Thyroid gland (tissue), 4 donors: ENCODE data around the gene NKX2-4.

Source experiments
- POLR2A ChIP-seq, 2 donors: fragments of 450-650 bp; IDR thresholded peaks; one replicate each; pipeline ENCODE4 v1.6.1; 2017; ENCODE audit warnings: antibody characterized with exemption in 2 of 2, mild to moderate bottlenecking in 2 of 2, moderate library complexity in 1 of 2
- TF ChIP-seq, protein P1 (sequence below), 6 experiments: fragments of 200-600 bp in 3 of 6; fragments of 450-650 bp in 3 of 6; sonication (generic) in 3 of 6; IDR thresholded peaks; one replicate each; pipeline ENCODE4 v1.5.1; 2016 to 2019; ENCODE audit warnings: antibody characterized with exemption in 6 of 6, mild to moderate bottlenecking in 2 of 6, inconsistent platforms in 1 of 6, moderate library complexity in 1 of 6

DNA sequence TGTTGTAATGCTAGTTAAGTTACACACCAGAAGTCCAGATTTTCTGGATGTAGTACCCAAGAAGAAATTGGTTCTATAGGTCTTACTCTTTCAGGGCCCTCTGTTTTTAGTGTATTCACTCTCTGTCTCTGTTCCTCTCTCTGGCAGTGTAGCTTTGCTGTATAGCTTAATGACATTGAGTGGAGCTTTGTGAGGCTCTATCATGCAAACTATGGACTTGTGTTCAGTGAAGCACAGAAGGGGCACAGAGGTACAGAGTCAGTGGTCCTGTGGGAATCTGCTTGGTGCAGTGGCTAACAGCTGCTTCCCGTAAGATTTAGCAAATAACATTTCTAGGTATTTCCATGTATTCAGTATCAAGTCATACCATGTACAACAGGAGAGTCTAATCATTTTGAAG, 26.1 kb downstream of the NKX2-4 start:
- TF ChIP-seq, protein P1, sequence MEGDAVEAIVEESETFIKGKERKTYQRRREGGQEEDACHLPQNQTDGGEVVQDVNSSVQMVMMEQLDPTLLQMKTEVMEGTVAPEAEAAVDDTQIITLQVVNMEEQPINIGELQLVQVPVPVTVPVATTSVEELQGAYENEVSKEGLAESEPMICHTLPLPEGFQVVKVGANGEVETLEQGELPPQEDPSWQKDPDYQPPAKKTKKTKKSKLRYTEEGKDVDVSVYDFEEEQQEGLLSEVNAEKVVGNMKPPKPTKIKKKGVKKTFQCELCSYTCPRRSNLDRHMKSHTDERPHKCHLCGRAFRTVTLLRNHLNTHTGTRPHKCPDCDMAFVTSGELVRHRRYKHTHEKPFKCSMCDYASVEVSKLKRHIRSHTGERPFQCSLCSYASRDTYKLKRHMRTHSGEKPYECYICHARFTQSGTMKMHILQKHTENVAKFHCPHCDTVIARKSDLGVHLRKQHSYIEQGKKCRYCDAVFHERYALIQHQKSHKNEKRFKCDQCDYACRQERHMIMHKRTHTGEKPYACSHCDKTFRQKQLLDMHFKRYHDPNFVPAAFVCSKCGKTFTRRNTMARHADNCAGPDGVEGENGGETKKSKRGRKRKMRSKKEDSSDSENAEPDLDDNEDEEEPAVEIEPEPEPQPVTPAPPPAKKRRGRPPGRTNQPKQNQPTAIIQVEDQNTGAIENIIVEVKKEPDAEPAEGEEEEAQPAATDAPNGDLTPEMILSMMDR (IDR thresholded peaks at IDR 0.05) = no peak
- TF ChIP-seq POLR2A (IDR thresholded peaks at IDR 0.05) = no peak
